Effector memory CD4-positive, alpha-beta T cell (primary cell): Measurements from ENCODE around the gene CST7.
A peak's percentile ranks its signal among the peaks of the same experiment; 100 is the strongest.

Experiments used
- DNase-seq, 3 donors: peaks; one replicate each; pipeline ENCODE4 v3.0.0-alpha.2; 2020
- H3K27ac ChIP-seq: 2 replicates; pipeline ENCODE4 v1.7.0; 2013; ENCODE audit warnings: mild to moderate bottlenecking, low read length, moderate library complexity; ENCODE audit not compliant: insufficient read depth, poor library complexity, severe bottlenecking
- H3K27me3 ChIP-seq: replicated peaks from 2 replicates; pipeline ENCODE4 v1.7.0; 2013; ENCODE audit warnings: mild to moderate bottlenecking, low read length; ENCODE audit not compliant: insufficient read depth, control insufficient read depth, poor library complexity, severe bottlenecking
- H3K36me3 ChIP-seq: 2 replicates; pipeline ENCODE4 v1.7.0; 2013; ENCODE audit warnings: mild to moderate bottlenecking, low read length, moderate library complexity; ENCODE audit not compliant: control insufficient read depth, insufficient read depth
- H3K4me1 ChIP-seq: 2 replicates; pipeline ENCODE4 v1.7.0; 2013; ENCODE audit warnings: low read length, mild to moderate bottlenecking; ENCODE audit not compliant: control insufficient read depth, insufficient read depth, poor library complexity, severe bottlenecking
- H3K4me3 ChIP-seq: 2 replicates; pipeline ENCODE4 v1.7.0; 2013; ENCODE audit warnings: low read length, low read depth, mild to moderate bottlenecking; ENCODE audit not compliant: insufficient read depth, poor library complexity, severe bottlenecking
- H3K9me3 ChIP-seq: 2 replicates; pipeline ENCODE4 v1.7.0; 2013; ENCODE audit warnings: mild to moderate bottlenecking, low read length, moderate library complexity; ENCODE audit not compliant: control insufficient read depth
- total RNA-seq, 3 donors: gene quantifications; one replicate each; lab custom pipeline; 2026; lab: John Stamatoyannopoulos, UW

Gene CST7, protein sequence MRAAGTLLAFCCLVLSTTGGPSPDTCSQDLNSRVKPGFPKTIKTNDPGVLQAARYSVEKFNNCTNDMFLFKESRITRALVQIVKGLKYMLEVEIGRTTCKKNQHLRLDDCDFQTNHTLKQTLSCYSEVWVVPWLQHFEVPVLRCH
- total RNA-seq = 25.9 to 60.6 (median 57.3) reads per million in 3 donors

DNA sequence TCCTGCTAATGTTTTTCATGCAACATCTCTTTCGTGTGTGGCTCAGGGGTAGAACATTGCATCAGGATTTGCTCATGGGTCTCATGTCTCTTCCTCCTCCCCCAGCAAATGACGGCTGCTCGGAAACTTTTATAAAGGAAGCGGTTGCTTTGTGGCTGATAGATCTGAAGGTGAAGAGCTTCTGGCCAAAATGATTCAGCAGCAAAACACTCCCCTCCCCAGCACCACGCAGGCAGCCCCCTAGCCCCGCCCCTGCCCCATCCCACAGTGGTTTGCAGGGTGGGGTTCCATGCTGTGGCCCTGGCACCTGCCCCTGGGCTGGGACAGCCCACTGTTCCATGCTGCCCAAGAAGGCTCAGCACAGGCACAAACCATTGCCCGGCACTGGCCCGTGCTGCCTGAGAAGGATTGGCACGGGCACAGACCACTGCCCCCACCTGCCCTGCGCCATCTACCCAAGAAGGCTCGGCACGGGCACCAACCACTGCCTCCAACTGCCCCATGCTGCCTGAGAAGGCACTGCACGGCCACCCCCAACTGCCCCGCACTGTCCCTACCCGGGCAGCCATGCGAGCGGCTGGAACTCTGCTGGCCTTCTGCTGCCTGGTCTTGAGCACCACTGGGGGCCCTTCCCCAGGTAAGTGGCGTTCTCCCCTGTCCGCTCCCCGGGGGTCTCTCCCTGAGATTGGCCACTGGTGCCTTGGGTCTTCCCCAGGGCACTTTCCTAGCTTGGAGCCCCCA, at the start of gene CST7:
Gene CST7, plus strand, starts transcription at position 331 of the 741 bp plus-strand sequence. Its CDS starts 237 bp downstream, at position 568.
- no peaks in the 10 kb centered on the region for H3K36me3 ChIP-seq
- H3K4me1 ChIP-seq = peaks cover 17% of the 10 kb centered on the region
- H3K4me3 ChIP-seq = peak within 1 kb of the TSS; percentile 31
- DNase-seq = peak; percentile 31 to 81 (median 78)
- no peaks in the 10 kb centered on the region for H3K9me3 ChIP-seq
- H3K27ac ChIP-seq = peak within 1 kb of the TSS; percentile 46
- no peaks in the 10 kb centered on the region for H3K27me3 ChIP-seq

DNA sequence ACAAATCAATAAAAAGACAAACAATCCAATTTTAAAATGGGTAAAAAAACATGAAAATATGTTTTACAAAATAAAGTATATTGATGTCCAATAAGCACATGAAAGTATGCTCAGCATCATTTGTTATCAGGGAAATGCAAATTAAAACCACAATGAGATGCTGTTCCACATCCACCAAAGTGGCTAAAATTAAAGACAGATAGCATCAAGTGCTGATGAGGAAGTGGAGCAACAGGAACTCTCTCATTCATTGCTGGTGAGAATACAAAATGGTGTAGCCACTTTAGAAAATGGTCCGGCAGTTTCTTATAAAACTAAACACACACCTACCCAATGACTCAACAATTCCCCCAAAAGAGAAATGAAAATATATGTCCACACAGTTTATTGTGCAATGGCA, 42.3 kb upstream of the CST7 start:
- Histone ChIP-seq H3K27me3 (no peaks in the 10 kb centered on the region), H3K9me3 (peaks cover 4% of the 10 kb centered on the region), H3K4me1 (no peaks in the 10 kb centered on the region), H3K36me3 (no peaks in the 10 kb centered on the region), H3K27ac (no peak overlapping the region), H3K4me3 (no peak overlapping the region)
- DNase-seq = no peak

DNA sequence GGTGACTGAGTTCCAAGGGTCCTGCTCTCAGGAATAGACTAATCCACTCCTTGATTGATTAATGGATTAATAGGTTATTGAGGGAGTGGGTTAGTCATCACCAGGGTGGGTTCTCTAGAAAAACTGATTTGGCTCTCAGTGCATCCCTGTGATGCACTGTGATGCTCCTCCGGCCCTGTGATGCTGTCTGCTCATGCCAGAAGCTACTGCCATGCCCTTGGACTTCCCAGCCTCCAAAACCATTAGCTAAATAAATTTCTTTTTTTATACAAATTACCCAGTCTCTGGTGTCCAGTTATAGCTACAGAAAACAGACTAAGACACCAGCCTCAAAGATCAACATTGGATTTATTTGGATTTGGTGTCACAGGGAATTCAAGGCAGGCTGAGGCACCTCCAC, 40.4 kb upstream of the CST7 start:
- Histone ChIP-seq H3K4me3 (no peak overlapping the region), H3K9me3 (peaks cover 4% of the 10 kb centered on the region)
- no peak for DNase-seq

DNA sequence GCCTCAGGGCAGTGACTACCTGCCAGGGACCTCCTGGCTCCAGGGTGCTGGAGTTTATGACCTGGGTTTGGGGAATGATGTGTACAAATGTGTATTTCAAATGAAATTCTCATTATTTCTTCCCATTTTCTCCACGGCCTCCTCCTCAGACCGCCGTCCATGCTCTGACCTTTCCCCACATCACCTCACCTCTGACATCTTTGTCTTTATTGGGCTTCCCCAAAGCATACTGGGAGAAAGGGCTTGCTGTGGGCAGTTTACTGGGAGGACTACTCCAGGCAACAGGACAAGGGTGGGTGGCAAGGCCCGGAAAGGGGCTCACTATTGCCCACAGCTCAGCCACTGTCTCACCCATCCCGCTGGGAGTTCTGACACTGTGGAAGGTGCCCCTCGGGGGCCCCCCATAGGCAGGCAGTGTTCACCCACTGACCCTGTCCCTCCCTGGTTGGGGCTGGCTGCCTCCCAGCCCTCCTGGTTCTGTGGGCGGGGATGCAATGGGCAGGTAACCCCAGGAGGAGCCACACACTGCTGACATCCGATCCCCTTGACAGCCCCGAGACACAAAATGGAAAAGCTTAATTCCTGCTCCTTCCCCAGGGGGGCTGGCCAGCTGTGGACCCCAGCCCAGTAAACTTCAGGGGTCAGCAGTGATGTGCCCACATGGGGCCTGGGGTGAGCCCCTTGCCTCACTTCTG, 39.8 kb upstream of the CST7 start:
- no peak overlapping the region for H3K27ac ChIP-seq
- peaks cover 4% of the 10 kb centered on the region for H3K9me3 ChIP-seq
- no peak for DNase-seq
- H3K4me3 ChIP-seq = no peak overlapping the region
- H3K27me3 ChIP-seq = no peaks in the 10 kb centered on the region
- H3K4me1 ChIP-seq = no peaks in the 10 kb centered on the region
- no peaks in the 10 kb centered on the region for H3K36me3 ChIP-seq

More for the DNA sequence above, 40.4 kb upstream of the CST7 start:
- Histone ChIP-seq H3K27ac (no peak overlapping the region), H3K36me3 (no peaks in the 10 kb centered on the region), H3K27me3 (no peaks in the 10 kb centered on the region), H3K4me1 (no peaks in the 10 kb centered on the region)

DNA sequence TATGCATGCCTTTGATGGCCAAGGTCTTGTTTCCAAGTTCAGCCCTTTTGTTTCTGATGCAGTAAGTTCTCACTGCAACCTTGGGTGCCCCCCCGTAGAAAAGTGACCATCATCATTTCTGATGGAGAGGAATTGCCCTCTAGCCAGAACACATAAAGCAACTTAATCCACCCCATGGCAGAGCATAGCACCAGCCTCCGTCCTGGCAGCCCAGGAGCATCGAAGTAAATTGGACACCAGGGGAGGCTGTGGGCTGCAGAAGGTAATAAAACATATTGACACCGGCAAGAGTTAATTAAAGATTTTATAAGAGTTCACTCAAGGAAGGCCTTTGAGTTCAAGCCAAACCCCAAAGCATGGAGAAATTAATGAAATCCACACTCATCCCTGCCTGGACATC, 39.2 kb upstream of the CST7 start:
- H3K9me3 ChIP-seq = peaks cover 4% of the 10 kb centered on the region
- H3K4me3 ChIP-seq = no peak overlapping the region
- H3K36me3 ChIP-seq = no peaks in the 10 kb centered on the region
- no peaks in the 10 kb centered on the region for H3K27me3 ChIP-seq
- H3K27ac ChIP-seq = no peak overlapping the region
- no peaks in the 10 kb centered on the region for H3K4me1 ChIP-seq
- DNase-seq = no peak

DNA sequence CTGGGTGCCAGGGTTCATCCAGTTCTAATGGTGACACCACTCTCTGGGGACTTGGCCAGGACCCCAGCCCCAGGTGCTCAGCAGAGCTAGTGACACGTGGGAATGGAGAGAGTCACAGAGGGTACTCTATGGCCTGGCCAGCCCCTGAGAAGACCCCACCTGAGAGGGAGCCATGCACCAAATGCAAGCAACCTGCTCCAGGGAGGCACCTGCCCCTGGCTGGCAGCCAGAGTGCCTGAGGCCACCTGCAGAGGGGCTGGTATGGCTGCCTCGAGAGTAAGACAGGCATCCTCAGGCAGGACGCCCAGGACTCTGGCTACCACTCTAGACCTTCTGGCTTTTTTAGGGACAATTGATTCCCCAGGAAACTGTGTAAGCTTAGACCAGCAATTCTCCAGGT, 38.6 kb upstream of the CST7 start:
- Histone ChIP-seq H3K4me3 (no peak overlapping the region), H3K27me3 (no peaks in the 10 kb centered on the region)
- no peak for DNase-seq

DNA sequence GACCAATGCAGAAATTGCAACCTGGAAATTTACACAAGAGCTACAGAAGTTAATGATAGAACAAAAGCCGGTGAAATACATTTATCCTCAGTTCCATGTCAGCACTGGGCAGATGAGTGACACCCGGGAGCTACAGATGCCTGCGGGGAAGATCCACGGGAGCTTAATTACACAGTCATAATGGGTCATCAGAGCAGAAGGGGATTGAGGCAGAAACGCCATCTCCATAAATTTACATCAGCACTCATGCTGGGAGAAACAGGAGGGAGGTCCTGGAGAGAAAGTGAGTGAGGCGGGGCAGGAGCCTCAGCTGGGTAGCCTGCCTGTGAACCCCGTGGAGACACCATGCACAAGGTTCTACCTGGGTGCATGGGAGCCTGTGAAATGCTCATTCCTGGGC, 37.6 kb upstream of the CST7 start:
- no peaks in the 10 kb centered on the region for H3K27me3 ChIP-seq
- H3K9me3 ChIP-seq = peaks cover 4% of the 10 kb centered on the region
- H3K36me3 ChIP-seq = no peaks in the 10 kb centered on the region
- H3K27ac ChIP-seq = no peak overlapping the region
- no peaks in the 10 kb centered on the region for H3K4me1 ChIP-seq
- DNase-seq = no peak
- no peak overlapping the region for H3K4me3 ChIP-seq

More for the DNA sequence above, 38.6 kb upstream of the CST7 start:
- Histone ChIP-seq H3K4me1 (no peaks in the 10 kb centered on the region), H3K36me3 (no peaks in the 10 kb centered on the region), H3K27ac (no peak overlapping the region), H3K9me3 (peaks cover 4% of the 10 kb centered on the region)

DNA sequence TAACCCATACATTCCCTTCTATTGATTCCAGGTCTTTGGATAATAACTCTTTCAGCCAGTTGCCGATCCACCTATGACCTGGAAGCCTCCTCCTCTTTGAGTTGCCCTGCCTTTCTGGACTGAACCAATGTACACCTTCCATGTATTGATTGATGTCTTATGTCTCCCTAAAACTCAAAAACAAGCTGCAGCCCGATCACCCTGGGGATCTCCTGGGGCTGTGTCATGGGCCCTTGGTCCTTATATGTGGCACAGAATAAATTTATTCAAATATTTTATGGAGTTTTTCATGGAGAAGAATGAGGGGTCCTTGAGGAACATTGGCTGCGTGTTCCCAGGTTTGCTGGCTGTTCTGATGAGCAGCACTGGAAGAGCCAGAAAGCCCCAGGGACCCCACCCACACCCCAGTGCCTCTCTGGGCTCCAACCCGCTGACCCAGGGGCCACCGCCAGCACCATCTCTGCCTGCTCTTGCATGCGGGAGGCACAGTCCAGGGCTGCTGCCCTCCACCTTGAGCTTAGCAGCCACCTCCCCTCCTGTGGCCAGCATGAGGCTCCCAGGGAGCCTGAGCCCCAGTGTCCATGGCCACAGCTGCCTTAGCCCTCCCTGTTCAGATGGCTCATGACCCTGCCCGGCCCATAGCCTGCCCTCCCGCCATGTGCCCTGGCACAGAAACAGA, 36.5 kb upstream of the CST7 start:
- no peaks in the 10 kb centered on the region for H3K27me3 ChIP-seq
- H3K9me3 ChIP-seq = peaks cover 4% of the 10 kb centered on the region
- H3K36me3 ChIP-seq = no peaks in the 10 kb centered on the region
- H3K27ac ChIP-seq = no peak overlapping the region
- no peaks in the 10 kb centered on the region for H3K4me1 ChIP-seq
- DNase-seq = no peak
- H3K4me3 ChIP-seq = no peak overlapping the region

DNA sequence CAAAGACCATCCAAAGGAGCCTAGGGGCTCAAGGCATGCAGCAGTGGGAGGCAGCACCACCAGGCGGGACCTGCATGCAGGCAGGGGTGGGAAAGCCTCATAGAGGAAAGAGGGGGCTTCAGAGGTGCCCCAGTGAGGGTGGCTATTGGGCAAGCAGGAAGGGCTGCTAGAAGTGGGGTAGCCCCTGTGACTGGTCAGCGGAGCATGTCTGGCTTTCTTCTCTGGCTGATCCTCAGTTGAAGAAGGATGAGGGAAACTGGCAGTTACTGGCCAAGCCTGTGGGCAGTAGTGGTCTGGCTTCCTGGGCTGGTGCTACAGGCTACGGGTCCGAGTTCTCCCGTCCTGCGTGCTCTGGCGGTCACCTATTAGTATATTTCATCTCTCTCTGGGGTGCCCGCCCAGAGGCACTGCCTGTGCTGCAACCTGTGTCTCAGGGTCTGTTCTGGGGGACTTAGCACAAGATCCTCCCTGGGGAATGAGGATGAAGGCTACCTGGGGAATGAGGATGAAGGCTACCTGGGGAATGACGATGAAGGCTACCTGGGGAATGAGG, 35.9 kb upstream of the CST7 start:
- no peak for DNase-seq
- no peaks in the 10 kb centered on the region for H3K9me3 ChIP-seq
- no peaks in the 10 kb centered on the region for H3K4me1 ChIP-seq
- H3K27me3 ChIP-seq = no peaks in the 10 kb centered on the region
- no peak overlapping the region for H3K4me3 ChIP-seq
- no peaks in the 10 kb centered on the region for H3K36me3 ChIP-seq
- H3K27ac ChIP-seq = no peak overlapping the region
